Ascending aorta (tissue), 2 donors: ENCODE results near the gene DEPDC5. TPM values are rescaled to one million over a fixed set of nuclear protein-coding genes. Genes with fewer than 3 reads are reported as not detected.

Source experiments
- DNase-seq, 2 donors: peaks; one replicate each; pipeline ENCODE4 v3.0.0-alpha.2; 2019; ENCODE audit warnings: low spot score in 2 of 2
- H3K27ac ChIP-seq, 2 donors: fragments of 200-600 bp; sonication (generic); one replicate each; pipeline ENCODE4 v1.5.1; 2016 to 2017; ENCODE audit warnings: mild to moderate bottlenecking in 1 of 2
- H3K27me3 ChIP-seq: fragments of 200-600 bp; sonication (generic); one replicate; pipeline ENCODE4 v1.5.1; 2017
- H3K36me3 ChIP-seq, 2 donors: fragments of 200-600 bp; sonication (generic); one replicate each; pipeline ENCODE4 v1.5.1; 2016
- H3K4me1 ChIP-seq, 2 donors: fragments of 200-600 bp; sonication (generic); one replicate each; pipeline ENCODE4 v1.5.1; 2016 to 2017; ENCODE audit warnings: mild to moderate bottlenecking in 1 of 2
- H3K4me3 ChIP-seq, 2 donors: fragments of 200-600 bp; sonication (generic); one replicate each; pipeline ENCODE4 v1.5.1; 2016 to 2017; ENCODE audit warnings: mild to moderate bottlenecking in 1 of 2
- H3K9me3 ChIP-seq, 2 donors: fragments of 200-600 bp; sonication (generic); one replicate each; pipeline ENCODE4 v1.5.1; 2016
- CTCF ChIP-seq, 3 experiments: fragments of 200-600 bp in 2 of 3; fragments of 450-650 bp in 1 of 3; sonication (generic) in 2 of 3; IDR thresholded peaks; one replicate each; pipeline ENCODE4 v1.5.1; 2016 to 2019; ENCODE audit warnings: antibody characterized with exemption in 3 of 3, mild to moderate bottlenecking in 1 of 3, moderate library complexity in 1 of 3
- intact Hi-C: fragments of 100-400 bp; cut with DNase I; formaldehyde crosslinking; loops from one replicate; pipeline ENCODE4 v1.15.1; 2023
- total RNA-seq: library from RNA; depleted of rRNA; stranded (reverse); fragments of >200 nt; gene quantifications from one replicate; pipeline ENCODE4 v1.1.0, GENCODE V29; 2016

DEPDC5 gene
- total RNA-seq, 1 donor from 2014 or later, result 5.2 TPM

- no peak for TF ChIP-seq CTCF (IDR thresholded peaks at IDR 0.05)
- intact Hi-C loops, result no loop called here
- no peak for DNase-seq
- H3K9me3 ChIP-seq, result no peaks in the 10 kb centered on the region
- no peak overlapping the region for H3K4me3 ChIP-seq
- H3K27me3 ChIP-seq, result no peaks in the 10 kb centered on the region
- H3K36me3 ChIP-seq, result peaks cover 52 to 75% of the 10 kb centered on the region in 2 donors
- no peak overlapping the region for H3K27ac ChIP-seq
- no peaks in the 10 kb centered on the region for H3K4me1 ChIP-seq
Measured at GRCh38 chr22:31838917-31839316, 85.1 kb downstream of the DEPDC5 start.

- TF ChIP-seq CTCF (IDR thresholded peaks at IDR 0.05), result no peak
- Histone ChIP-seq H3K4me3 (no peak overlapping the region), H3K36me3 (peaks cover 59 to 81% of the 10 kb centered on the region in 2 donors), H3K4me1 (no peaks in the 10 kb centered on the region), H3K27me3 (no peaks in the 10 kb centered on the region), H3K9me3 (no peaks in the 10 kb centered on the region), H3K27ac (no peak overlapping the region)
- intact Hi-C loops, result no loop called here
- DNase-seq, result no peak
Measured at GRCh38 chr22:31839986-31840385, 86.2 kb downstream of the DEPDC5 start.

DNA sequence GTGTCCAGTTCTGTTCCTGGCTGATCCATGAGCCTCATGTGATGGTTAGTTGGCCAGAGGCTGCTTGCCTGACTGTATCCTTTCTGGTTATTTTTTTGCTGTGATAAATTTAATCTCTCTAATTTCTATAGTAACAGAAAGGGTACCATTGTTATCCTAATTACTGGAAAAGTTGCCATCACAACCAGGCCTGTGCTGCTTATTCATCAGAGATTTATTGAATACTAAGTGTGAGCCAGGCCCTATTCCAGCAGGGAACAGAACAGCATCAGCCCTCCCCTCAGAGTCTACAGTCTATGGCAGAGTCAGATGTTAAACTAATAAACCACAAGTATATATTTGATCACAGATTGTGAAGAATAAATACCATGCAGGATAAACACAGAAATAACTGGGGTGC is 86.8 kb downstream of the DEPDC5 start:
- Histone ChIP-seq H3K27me3 (no peaks in the 10 kb centered on the region), H3K27ac (no peak overlapping the region), H3K4me1 (no peaks in the 10 kb centered on the region), H3K36me3 (peaks cover 65 to 81% of the 10 kb centered on the region in 2 donors), H3K4me3 (no peak overlapping the region), H3K9me3 (no peaks in the 10 kb centered on the region)
- intact Hi-C loops, result no loop called here
- no peak for TF ChIP-seq CTCF (IDR thresholded peaks at IDR 0.05)
- DNase-seq, result no peak

DNA sequence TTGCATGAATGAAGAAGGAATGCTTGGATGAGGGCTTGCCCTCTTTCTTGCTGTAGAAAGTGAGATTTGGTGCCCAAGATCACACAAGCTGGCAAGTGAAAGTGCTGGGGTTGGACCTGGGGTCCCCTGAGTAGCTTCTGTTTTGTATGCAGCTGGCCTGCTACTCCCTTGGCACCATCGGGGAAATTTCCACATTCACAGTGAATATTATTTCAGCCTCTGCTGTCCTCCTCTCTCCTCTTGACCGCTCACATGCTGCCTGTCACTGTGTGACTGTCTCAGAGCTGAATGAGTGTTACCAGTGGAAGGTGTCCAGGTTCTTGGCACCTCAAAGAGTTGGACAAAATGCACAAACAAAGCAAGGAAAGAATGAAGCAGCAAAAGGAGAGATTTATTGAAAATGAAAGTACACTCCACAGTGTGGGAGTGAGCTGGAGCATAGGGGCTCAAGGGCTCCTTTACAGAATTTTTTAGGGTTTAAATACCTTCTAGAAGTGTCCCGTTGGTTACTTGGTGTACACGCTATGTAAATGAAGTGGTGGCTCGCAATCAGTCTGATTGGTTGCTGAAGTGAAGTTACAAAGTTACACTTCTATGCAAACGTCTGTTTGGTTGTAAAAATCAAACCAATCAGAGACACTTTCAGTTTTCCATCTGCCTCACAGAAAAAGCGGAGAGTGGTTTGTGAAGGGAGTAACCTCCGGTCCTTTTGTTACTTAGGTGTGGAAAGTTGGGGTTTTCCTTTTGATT is 87.4 kb downstream of the DEPDC5 start:
- no peak overlapping the region for H3K27ac ChIP-seq

DNA sequence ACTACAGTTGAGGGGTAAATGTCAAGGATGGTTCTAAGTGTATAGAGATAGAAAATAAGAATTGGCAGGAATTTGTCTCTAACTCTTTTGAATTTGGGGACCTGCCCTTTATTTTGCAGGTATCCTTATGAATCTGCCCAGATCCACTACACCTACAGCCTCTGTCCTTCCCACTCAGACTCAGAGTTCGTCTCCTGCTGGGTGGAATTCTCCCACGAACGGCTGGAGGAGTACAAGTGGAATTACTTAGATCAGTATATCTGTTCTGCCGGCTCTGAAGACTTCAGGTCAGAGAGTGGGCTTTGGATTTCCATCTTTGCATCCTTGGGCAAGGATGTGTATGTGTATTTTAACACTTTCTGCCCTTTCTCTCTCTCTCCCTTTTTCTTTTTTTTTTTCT is 89.7 kb downstream of the DEPDC5 start:
- intact Hi-C loops, result no loop called here

More for the DNA sequence above, 87.4 kb downstream of the DEPDC5 start:
- Histone ChIP-seq H3K9me3 (no peaks in the 10 kb centered on the region), H3K4me3 (no peak overlapping the region), H3K27me3 (no peaks in the 10 kb centered on the region), H3K36me3 (peaks cover 72 to 81% of the 10 kb centered on the region in 2 donors), H3K4me1 (no peaks in the 10 kb centered on the region)
- TF ChIP-seq CTCF (IDR thresholded peaks at IDR 0.05), result no peak
- intact Hi-C loops, result no loop called here
- DNase-seq, result no peak

More for the DNA sequence above, 89.7 kb downstream of the DEPDC5 start:
- Histone ChIP-seq H3K36me3 (peaks cover 74 to 94% of the 10 kb centered on the region in 2 donors), H3K4me1 (no peaks in the 10 kb centered on the region), H3K4me3 (no peak overlapping the region), H3K27me3 (no peaks in the 10 kb centered on the region), H3K27ac (no peak overlapping the region), H3K9me3 (no peaks in the 10 kb centered on the region)
- no peak for DNase-seq
- no peak for TF ChIP-seq CTCF (IDR thresholded peaks at IDR 0.05)
